ENCODE results near the gene ZNF219.

ZNF219 gene

DNA sequence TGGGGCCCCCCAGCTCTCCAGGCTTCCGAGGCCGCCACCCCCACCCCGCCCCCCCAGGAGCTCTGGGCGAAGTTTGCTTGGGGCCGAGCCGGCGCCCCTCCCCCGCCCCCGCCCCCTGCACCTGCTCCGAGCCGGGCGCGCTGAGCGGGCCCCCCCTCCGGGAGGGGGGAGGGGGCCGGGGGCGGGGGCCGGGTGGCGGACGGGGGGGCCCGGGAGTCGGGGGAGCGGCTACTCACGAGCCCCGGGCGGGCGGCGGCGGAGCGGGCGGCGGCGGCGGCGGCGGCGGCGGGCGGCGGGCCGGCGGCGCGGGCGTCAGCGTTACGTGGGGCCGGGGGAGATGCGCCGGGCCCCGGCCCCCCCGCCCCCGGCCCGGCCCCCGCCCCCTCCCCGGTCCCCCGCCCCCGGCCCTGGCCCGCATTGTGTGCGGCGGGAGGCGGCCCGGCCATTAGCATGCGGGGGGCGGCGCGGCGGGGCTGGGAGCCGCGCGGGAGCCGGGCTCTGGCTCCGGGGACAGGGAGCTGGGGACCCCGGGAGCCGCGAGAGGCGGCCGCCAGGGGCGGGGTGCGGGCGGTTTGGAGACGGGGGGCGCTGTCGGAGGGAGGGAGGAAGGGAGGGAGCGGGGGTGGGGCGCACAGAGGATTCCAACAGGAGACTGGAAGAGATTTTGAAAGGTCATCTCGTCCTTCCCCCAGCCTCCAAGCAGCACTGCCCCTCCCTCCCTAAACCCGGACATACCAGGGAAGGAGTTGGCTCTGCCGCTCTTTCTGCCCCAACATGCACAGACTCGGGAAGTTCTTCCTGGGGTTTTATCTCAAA is at the start of gene ZNF219:
Gene ZNF219 (minus strand): TSS at position 580 of the 816 bp plus-strand sequence. CDS start 5,064 bp downstream, outside the sequence.
- DNase-seq, result no peak

DNA sequence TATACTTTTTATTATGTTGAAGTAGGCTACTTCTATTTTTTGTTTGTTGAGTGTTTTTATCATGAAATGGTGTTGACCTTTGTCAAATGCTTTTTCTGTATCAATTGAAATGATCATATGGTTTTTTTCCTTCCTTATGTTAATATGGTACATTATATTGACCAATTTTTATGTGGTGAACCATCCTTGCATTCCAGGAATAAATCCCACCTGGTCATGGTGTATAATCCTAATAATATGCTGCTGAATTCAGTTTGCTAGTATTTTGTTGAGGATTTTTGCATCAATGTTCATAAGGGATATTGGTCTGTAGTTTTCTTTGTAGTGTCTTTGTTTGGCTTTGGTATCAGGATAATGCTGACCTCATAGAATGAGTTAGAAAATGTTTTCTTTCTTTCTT is 47.0 kb upstream of the ZNF219 start:
- no peak for DNase-seq

DNA sequence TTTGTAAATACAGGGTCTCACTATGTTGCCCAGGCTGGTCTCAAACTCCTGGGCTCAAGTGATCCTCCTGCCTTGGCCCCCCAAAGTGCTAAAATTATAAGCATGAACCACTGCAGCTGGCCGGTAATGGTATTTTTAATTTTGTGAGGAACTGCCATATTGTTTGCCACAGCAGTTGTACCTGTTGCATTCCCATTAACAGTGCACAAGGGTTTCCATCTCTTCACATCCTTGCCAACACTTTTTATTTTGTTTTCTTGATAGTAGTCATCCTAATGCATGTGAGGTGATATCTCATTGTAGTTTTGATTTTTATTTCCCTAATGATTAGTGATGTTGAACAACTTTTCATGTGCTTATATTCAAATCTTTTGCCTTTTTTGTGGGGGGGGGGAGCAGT is 43.9 kb upstream of the ZNF219 start:
- no peak for DNase-seq

- no peak for DNase-seq
Observed at GRCh38 chr14:21136024-21136423, 37.6 kb upstream of the ZNF219 start.

- DNase-seq, result no peak
Observed at GRCh38 chr14:21133901-21134300, 35.4 kb upstream of the ZNF219 start.

- no peak for DNase-seq
Observed at GRCh38 chr14:21123429-21123828, 25.0 kb upstream of the ZNF219 start.

- DNase-seq, result no peak
Observed at GRCh38 chr14:21121122-21121521, 22.7 kb upstream of the ZNF219 start.

DNA sequence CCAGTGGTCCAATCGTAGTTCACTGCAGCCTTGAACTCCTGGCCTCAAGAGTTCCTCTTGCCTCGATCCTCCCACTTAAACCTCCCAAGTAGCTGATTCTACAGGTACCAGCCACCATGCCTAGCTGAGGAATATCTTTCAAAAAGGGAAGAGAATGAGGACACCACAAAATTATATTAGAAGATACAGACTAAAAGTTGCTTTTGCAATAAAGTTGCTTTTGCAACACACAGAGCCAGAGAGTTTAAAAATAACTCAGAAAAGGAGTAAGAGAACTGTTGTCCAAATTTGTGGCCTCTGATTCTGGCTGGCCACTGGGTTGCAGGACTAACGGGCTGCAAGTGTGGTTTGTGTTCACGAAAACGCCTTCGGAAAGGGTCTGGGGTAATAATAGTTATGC is 22.2 kb upstream of the ZNF219 start:
- DNase-seq, result no peak

- no peak for DNase-seq
Observed at GRCh38 chr14:21118933-21119332, 20.5 kb upstream of the ZNF219 start.

DNA sequence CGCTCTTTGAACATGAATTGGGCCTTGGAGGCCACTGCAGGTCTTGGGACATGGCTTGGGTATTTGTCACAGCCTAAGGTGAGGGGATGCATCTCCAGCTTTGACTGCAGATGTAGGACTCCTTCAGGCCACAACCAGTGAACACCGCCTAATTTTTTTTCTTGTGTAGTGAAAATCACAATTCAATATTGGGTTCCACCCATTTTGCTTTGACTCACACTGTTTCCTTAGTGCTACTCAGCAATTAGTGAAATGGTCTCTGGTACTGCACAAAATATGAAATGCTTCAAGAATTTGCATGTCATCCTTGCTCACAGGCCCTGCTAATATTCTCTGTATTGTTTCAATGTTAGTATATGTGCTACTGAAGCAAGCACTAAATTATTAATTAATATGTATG is 14.9 kb upstream of the ZNF219 start:
- DNase-seq, result no peak

GRCh38 chr14:21112255-21112654 is 13.8 kb upstream of the ZNF219 start:
- DNase-seq, result no peak

GRCh38 chr14:21109377-21110138 is 11.1 kb upstream of the ZNF219 start:
- DNase-seq, result no peak

GRCh38 chr14:21108791-21109190 is 10.3 kb upstream of the ZNF219 start:
- no peak for DNase-seq

GRCh38 chr14:21107283-21107800 is 8.9 kb upstream of the ZNF219 start:
- no peak for DNase-seq

- DNase-seq, result peak; percentile 38
Observed at GRCh38 chr14:21106498-21107282, 8.2 kb upstream of the ZNF219 start.

DNA sequence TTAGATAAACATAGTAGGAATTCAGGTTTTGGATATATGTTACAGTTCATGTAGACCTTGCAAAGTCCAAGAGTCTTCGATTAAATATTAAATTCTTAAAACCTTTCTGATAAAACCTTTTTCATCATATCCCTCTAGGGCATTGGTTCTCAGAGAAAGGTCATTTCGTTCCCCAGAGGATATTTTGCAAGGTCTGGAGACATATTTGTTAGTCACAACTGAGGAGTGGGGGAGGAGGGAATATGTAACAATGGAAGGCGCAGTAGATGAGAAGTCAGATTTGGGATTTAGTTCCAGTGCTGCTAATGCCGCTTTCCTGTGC is 7.7 kb upstream of the ZNF219 start:
- no peak for DNase-seq

GRCh38 chr14:21105095-21105494 is 6.6 kb upstream of the ZNF219 start:
- DNase-seq, result no peak

GRCh38 chr14:21104448-21105060 is 6.1 kb upstream of the ZNF219 start:
- DNase-seq, result peak; percentile 43

- DNase-seq, result peak; percentile 91
Observed at GRCh38 chr14:21103710-21104447, 5.4 kb upstream of the ZNF219 start.

DNA sequence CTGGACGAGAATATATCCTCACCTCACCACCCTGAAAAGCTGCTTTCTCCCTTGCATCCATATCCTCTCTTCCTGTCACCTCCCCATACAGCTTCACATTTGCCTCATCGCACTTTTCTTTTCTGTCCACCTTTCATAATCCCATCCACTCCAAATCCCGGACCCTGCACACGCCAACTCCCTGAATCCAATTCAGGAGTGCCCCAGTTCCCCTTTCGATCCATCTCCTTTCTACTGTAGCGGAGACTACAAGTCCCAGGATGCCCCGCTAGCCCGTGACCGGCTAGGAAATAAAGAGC is 4.9 kb upstream of the ZNF219 start:
- no peak for DNase-seq

DNA sequence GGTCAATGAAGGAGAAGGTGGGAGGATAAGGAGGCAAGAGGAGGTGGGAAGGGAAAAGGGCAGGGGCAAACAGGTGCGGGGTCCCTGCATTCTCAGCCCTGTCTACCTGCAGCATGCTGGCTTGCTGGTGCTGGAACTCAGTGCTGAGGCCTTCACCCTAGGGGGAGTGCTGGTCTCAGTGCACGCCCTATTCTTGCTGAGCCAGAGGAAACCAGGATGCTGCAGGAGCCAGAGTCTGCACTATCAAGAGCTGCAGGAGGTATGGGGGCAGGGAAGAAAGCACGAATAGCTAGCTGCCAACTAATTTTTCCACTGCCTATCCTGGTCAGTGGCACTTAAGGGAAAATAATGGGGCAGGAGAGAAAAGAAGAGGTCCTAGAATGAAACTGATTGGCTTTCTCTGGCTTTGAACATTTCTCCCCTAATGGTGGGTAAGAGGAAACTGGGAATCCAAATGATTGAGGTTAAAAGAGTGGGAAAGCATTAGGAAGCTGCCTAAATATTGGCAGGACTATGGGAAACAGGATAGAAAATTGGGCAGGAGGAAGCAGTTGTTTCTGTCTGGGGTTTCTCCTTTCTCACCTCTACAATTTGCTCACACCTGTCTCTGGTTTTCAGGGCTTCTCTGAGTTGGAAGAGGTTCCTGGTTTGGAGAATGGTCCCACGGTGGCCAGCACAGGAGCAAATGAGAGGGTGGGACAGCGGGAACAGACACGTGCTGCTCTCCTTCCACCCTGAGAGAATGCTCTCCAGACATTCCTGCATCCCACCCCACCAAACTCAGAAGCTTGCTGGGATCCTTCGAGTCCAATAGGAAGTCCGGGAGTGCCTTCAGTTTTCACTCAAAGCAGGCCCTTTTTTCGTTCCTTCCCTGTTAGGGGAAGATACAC is 4.3 kb upstream of the ZNF219 start:
- no peak for DNase-seq
